H1 (cell line): Measurements from ENCODE around the gene RPP25L. TPM values are rescaled to one million over a fixed set of nuclear protein-coding genes. Genes with fewer than 3 reads are reported as not detected.

Experiments used
- CTCF ChIA-PET: fragments of 300-600 bp; sonication (Branson Sonifier 250); formaldehyde crosslinking; loops from one replicate; lab custom pipeline; 2021; ENCODE audit not compliant: partially characterized antibody; lab: Charles Lee
- POLR2A ChIA-PET: fragments of 300-600 bp; sonication (Branson Sonifier 250); formaldehyde crosslinking; loops from one replicate; lab custom pipeline; 2021; ENCODE audit warnings: inconsistent platforms; ENCODE audit not compliant: partially characterized antibody; lab: Charles Lee
- DNase-seq, 2 experiments: peaks; one replicate each; pipeline versions ENCODE4 v3.0.0 to v3.0.0-alpha.2; 2010 to 2022; ENCODE audit warnings: low spot score in 2 of 2, low read depth in 1 of 2, mixed read lengths in 1 of 2
- FAIRE-seq: peaks from 2 replicates; lab custom pipeline; 2011; peaks lifted over from hg19 to GRCh38; lab: Jason Lieb, UNC
- H2AFZ ChIP-seq: 2 replicates; pipeline ENCODE4 v1.8.1; 2012; ENCODE audit warnings: low read length, inconsistent platforms
- H2AK5ac ChIP-seq: 2 replicates; pipeline ENCODE4 v1.6.1; 2013; ENCODE audit warnings: low read depth, low read length
- H2BK120ac ChIP-seq: replicated peaks from 2 replicates; pipeline ENCODE3; 2013; ENCODE audit warnings: low read depth, low read length, inconsistent platforms
- H2BK12ac ChIP-seq: 2 replicates; pipeline ENCODE4 v1.6.1; 2013; ENCODE audit warnings: low read depth, low read length
- H2BK15ac ChIP-seq: 2 replicates; pipeline ENCODE4 v1.6.1; 2013; ENCODE audit warnings: low read length
- H2BK20ac ChIP-seq: 2 replicates; pipeline ENCODE4 v1.6.1; 2013; ENCODE audit warnings: low read length
- H2BK5ac ChIP-seq: 2 replicates; pipeline ENCODE4 v1.6.1; 2013; ENCODE audit warnings: low read depth, low read length
- H3K14ac ChIP-seq: 2 replicates; pipeline ENCODE4 v1.6.1; 2013; ENCODE audit warnings: inconsistent platforms; ENCODE audit not compliant: insufficient read length
- H3K18ac ChIP-seq: 2 replicates; pipeline ENCODE4 v1.6.1; 2013; ENCODE audit warnings: low read length; ENCODE audit errors: extremely low read depth
- H3K23ac ChIP-seq: 2 replicates; pipeline ENCODE4 v1.6.1; 2013; ENCODE audit warnings: inconsistent platforms; ENCODE audit not compliant: insufficient read length
- H3K23me2 ChIP-seq: 2 replicates; pipeline ENCODE4 v1.6.1; 2013; ENCODE audit warnings: low read depth, low read length
- H3K27ac ChIP-seq: 2 replicates; pipeline ENCODE4 v1.6.1; 2011; ENCODE audit warnings: low read depth, low read length, inconsistent platforms
- H3K27me3 ChIP-seq, 4 experiments: replicated peaks in 1 of 4; 1 replicate in 1 of 4; 2 replicates in 3 of 4; pipeline versions ENCODE4 v1.6.1 to v1.8.1; 2011 to 2013; ENCODE audit warnings: low read length in 3 of 4, mild to moderate bottlenecking in 3 of 4, inconsistent platforms in 2 of 4, mixed read lengths in 2 of 4, moderate library complexity in 1 of 4; ENCODE audit not compliant: control insufficient read depth in 3 of 4, insufficient read depth in 3 of 4; ENCODE audit errors: extremely low read depth in 1 of 4
- H3K36me3 ChIP-seq, 4 experiments: 2 replicates each; pipeline versions ENCODE4 v1.6.1 to v1.8.1; 2011 to 2013; ENCODE audit warnings: mild to moderate bottlenecking in 4 of 4, low read length in 3 of 4, moderate library complexity in 2 of 4, control low read depth in 1 of 4, inconsistent platforms in 1 of 4; ENCODE audit not compliant: insufficient read depth in 4 of 4, control insufficient read depth in 2 of 4
- H3K4ac ChIP-seq: replicated peaks from 2 replicates; pipeline ENCODE3; 2013; ENCODE audit warnings: low read length, low read depth, mixed read lengths, inconsistent platforms; ENCODE audit not compliant: insufficient read length
- H3K4me1 ChIP-seq, 4 experiments: replicated peaks in 1 of 4; 1 replicate in 1 of 4; 2 replicates in 3 of 4; pipeline versions ENCODE4 v1.6.1 to v1.8.1; 2011 to 2013; ENCODE audit warnings: low read length in 3 of 4, inconsistent platforms in 2 of 4, mixed read lengths in 1 of 4; ENCODE audit not compliant: insufficient read depth in 4 of 4, control insufficient read depth in 3 of 4
- H3K4me2 ChIP-seq, 2 experiments: 2 replicates each; pipeline versions ENCODE4 v1.6.1 to v1.8.1; 2011 to 2013; ENCODE audit warnings: low read depth in 2 of 2, low read length in 2 of 2, control low read depth in 1 of 2, inconsistent platforms in 1 of 2, mild to moderate bottlenecking in 1 of 2; ENCODE audit not compliant: insufficient read depth in 1 of 2
- H3K4me3 ChIP-seq, 4 experiments: fragments of 200-600, 300-600 bp in 1 of 4; sonication (generic), shearing (Covaris generic), sonication (Bioruptor Twin) in 1 of 4; 2 replicates each; pipeline versions ENCODE4 v1.5.1 to v1.8.1; 2011 to 2016; ENCODE audit warnings: low read length in 4 of 4, low read depth in 3 of 4, control low read depth in 2 of 4, inconsistent platforms in 2 of 4, mild to moderate bottlenecking in 2 of 4, mixed read lengths in 1 of 4, moderate library complexity in 1 of 4; ENCODE audit not compliant: insufficient read depth in 2 of 4; ENCODE audit errors: extremely low read depth in 1 of 4
- H3K56ac ChIP-seq: replicated peaks from 2 replicates; pipeline ENCODE3; 2013; ENCODE audit warnings: low read depth, mild to moderate bottlenecking, mixed read lengths, low read length, inconsistent platforms; ENCODE audit not compliant: insufficient read length
- H3K79me1 ChIP-seq: 2 replicates; pipeline ENCODE4 v1.6.1; 2013; ENCODE audit warnings: low read depth, low read length, control low read depth
- H3K79me2 ChIP-seq, 2 experiments: 2 replicates each; pipeline versions ENCODE4 v1.6.1 to v1.8.1; 2012 to 2013; ENCODE audit warnings: low read length in 2 of 2, mild to moderate bottlenecking in 2 of 2, inconsistent platforms in 1 of 2; ENCODE audit not compliant: insufficient read depth in 2 of 2, control insufficient read depth in 1 of 2
- H3K9ac ChIP-seq, 4 experiments: replicated peaks in 1 of 4; 1 replicate in 1 of 4; 2 replicates in 3 of 4; pipeline versions ENCODE4 v1.6.1 to v1.8.1; 2011 to 2013; ENCODE audit warnings: low read depth in 3 of 4, low read length in 3 of 4, control low read depth in 2 of 4, mild to moderate bottlenecking in 2 of 4, moderate library complexity in 2 of 4, inconsistent platforms in 1 of 4; ENCODE audit errors: extremely low read depth in 1 of 4
- H3K9me3 ChIP-seq, 2 experiments: 2 replicates each; pipeline versions ENCODE4 v1.6.1 to v1.8.1; 2012 to 2013; ENCODE audit warnings: mild to moderate bottlenecking in 2 of 2, moderate library complexity in 2 of 2, control low read depth in 1 of 2, inconsistent platforms in 1 of 2, low read depth in 1 of 2, low read length in 1 of 2, mixed read lengths in 1 of 2; ENCODE audit not compliant: insufficient read depth in 2 of 2
- H4K20me1 ChIP-seq, 2 experiments: replicated peaks in 1 of 2; 2 replicates each; pipeline versions ENCODE3 to v1.8.1; 2011 to 2013; ENCODE audit warnings: inconsistent platforms in 2 of 2, low read length in 2 of 2, mild to moderate bottlenecking in 1 of 2; ENCODE audit not compliant: insufficient read depth in 2 of 2, control insufficient read depth in 1 of 2
- H4K5ac ChIP-seq: 2 replicates; pipeline ENCODE4 v1.6.1; 2013; ENCODE audit warnings: low read length, low read depth, mixed read lengths, inconsistent platforms; ENCODE audit not compliant: insufficient read length
- H4K8ac ChIP-seq: 2 replicates; pipeline ENCODE4 v1.8.0; 2013; ENCODE audit warnings: mild to moderate bottlenecking, moderate library complexity, low read length, inconsistent platforms; ENCODE audit not compliant: insufficient read depth; ENCODE audit errors: extremely low read depth
- H4K91ac ChIP-seq: replicated peaks from 2 replicates; pipeline ENCODE3; 2013; ENCODE audit warnings: low read length, mixed read lengths, inconsistent platforms; ENCODE audit not compliant: insufficient read length
- CTCF ChIP-seq, 3 experiments: IDR thresholded peaks; 1 replicate in 2 of 3; 2 replicates in 1 of 3; pipeline versions ENCODE4 v1.5.1 to v1.6.1; 2011; ENCODE audit warnings: low read length in 3 of 3, mild to moderate bottlenecking in 3 of 3, inconsistent platforms in 2 of 3, low read depth in 1 of 3, moderate library complexity in 1 of 3; ENCODE audit not compliant: insufficient read depth in 1 of 3; ENCODE audit errors: control extremely low read depth in 1 of 3
- NRF1 ChIP-seq: IDR thresholded peaks from 2 replicates; pipeline ENCODE4 v1.6.1; 2011; ENCODE audit warnings: mild to moderate bottlenecking, low read depth, low read length, improper control_type of control experiment
- SIX5 ChIP-seq: IDR thresholded peaks from 2 replicates; pipeline ENCODE4 v1.6.1; 2011; ENCODE audit warnings: mild to moderate bottlenecking, low read depth, low read length
- WGBS, 2 experiments: shearing (Covaris generic) in 1 of 2; methylation state at CpG; one replicate each; pipeline versions ENCODE4 v1.1.6 to v1.1.7; 2013 to 2015; ENCODE audit warnings: low lambda C conversion rate in 2 of 2, mixed read lengths in 2 of 2, inconsistent platforms in 1 of 2, low coverage in 1 of 2, missing lambda C conversion rate in 1 of 2; ENCODE audit not compliant: insufficient replicate concordance in 2 of 2, insufficient coverage in 1 of 2, insufficient read length in 1 of 2; ENCODE audit errors: extremely low coverage in 1 of 2, missing lambda C conversion rate in 1 of 2; 5-methylcytosine and 5-hydroxymethylcytosine counted together
- polyA plus RNA-seq, 7 experiments: library from polyadenylated mRNA; depleted of rRNA in 3 of 7; stranded (reverse) in 5 of 7; unstranded in 2 of 7; fragments of >200 nt in 5 of 7; fragments of 200-250 nt in 2 of 7; gene quantifications; 1 replicate in 5 of 7; 2 replicates in 1 of 7; 4 replicates in 1 of 7; pipeline versions ENCODE4 v1.2.1 to v1.2.3, GENCODE V29; 2011 to 2013; ENCODE audit warnings: missing spikeins in 2 of 7, mixed read lengths in 2 of 7
- total RNA-seq: library from RNA; stranded (reverse); fragmentation: NEBNext Ultra II Directional; extraction: Animal tissue kit (Norgen Biotek cat#: 25700); gene quantifications from 2 replicates; pipeline ENCODE4 v1.2.1, GENCODE V29; 2021

The RPP25L gene
- total and polyA plus RNA-seq, 2 of the 8 experiments (the other 6 are each of a cell fraction or from before 2014, with no cell fraction given), result 21.6 to 75.0 TPM

- H2BK120ac ChIP-seq, result no peak overlapping the region
- no peak overlapping the region for H3K14ac ChIP-seq
- CTCF ChIA-PET, result interaction anchor here (0.7 to 11.5 kb wide), 16 partner anchors 11 to 1004 kb away, joined by 3 to 214 read pairs (median 5); partner anchors contain the start of gene CNTFR
- H4K91ac ChIP-seq, result no peak overlapping the region
- H3K79me2 ChIP-seq, result no peaks in the 10 kb centered on the region
- TF ChIP-seq SIX5 (no peak), CTCF (IDR thresholded peaks at IDR 0.05; ENCODE audit: control extremely low read depth in 1 of 3, insufficient read depth in 1 of 3, low read depth in 1 of 3, low read length in 3 of 3) (no peak), NRF1 (no peak)
- TF ChIP-seq, all 59 proteins: peak for 0
- POLR2A ChIA-PET, result interaction anchor here (1.1 kb wide), 1 partner anchor 19 kb away, joined by 3 read pairs; no protein-coding TSS in a partner anchor
- Histone ChIP-seq H3K27me3 (no peaks in the 10 kb centered on the region; a peak in 3 of 7 replicates), H3K4me2 (no peak overlapping the region), H3K36me3 (no peaks in the 10 kb centered on the region), H3K18ac (no peak overlapping the region), H3K27ac (no peak overlapping the region), H3K23ac (no peak overlapping the region), H2BK20ac (no peak overlapping the region), H2AFZ (no peak overlapping the region), H3K4me3 (no peak overlapping the region), H3K9ac (no peak overlapping the region), H3K23me2 (no peaks in the 10 kb centered on the region), H2BK5ac (no peak overlapping the region), H3K56ac (no peak overlapping the region), H2BK12ac (no peak overlapping the region), H4K20me1 (no peaks in the 10 kb centered on the region), H4K8ac (no peak overlapping the region), H3K4me1 (peaks cover 0 to 5% (median 2%) of the 10 kb centered on the region in 4 experiments; a peak in 2 of 7 replicates), H3K4ac (no peak overlapping the region), H3K9me3 (no peaks in the 10 kb centered on the region), H3K79me1 (no peaks in the 10 kb centered on the region), H2AK5ac (no peak overlapping the region), H4K5ac (no peak overlapping the region), H2BK15ac (no peak overlapping the region)
- no peak for FAIRE-seq
- no peak for DNase-seq
- 80% methylated on average over 1 of the region's 1 CpG; no CpG with 5 or more reads in 1 of the 2 experiments for WGBS, 2 experiments
Observed at GRCh38 chr9:34599546-34599945, 12.4 kb downstream of the RPP25L start.
